GM19395 (cell line): ENCODE results near the gene GCGR.

Source experiments
- ATAC-seq: cut with Tn5 transposase; IDR thresholded peaks from one replicate; pipeline ENCODE4 v1.9.1; 2021; ENCODE audit warnings: mild to moderate bottlenecking, moderate library complexity; ENCODE audit not compliant: unreplicated experiment

GCGR gene

DNA sequence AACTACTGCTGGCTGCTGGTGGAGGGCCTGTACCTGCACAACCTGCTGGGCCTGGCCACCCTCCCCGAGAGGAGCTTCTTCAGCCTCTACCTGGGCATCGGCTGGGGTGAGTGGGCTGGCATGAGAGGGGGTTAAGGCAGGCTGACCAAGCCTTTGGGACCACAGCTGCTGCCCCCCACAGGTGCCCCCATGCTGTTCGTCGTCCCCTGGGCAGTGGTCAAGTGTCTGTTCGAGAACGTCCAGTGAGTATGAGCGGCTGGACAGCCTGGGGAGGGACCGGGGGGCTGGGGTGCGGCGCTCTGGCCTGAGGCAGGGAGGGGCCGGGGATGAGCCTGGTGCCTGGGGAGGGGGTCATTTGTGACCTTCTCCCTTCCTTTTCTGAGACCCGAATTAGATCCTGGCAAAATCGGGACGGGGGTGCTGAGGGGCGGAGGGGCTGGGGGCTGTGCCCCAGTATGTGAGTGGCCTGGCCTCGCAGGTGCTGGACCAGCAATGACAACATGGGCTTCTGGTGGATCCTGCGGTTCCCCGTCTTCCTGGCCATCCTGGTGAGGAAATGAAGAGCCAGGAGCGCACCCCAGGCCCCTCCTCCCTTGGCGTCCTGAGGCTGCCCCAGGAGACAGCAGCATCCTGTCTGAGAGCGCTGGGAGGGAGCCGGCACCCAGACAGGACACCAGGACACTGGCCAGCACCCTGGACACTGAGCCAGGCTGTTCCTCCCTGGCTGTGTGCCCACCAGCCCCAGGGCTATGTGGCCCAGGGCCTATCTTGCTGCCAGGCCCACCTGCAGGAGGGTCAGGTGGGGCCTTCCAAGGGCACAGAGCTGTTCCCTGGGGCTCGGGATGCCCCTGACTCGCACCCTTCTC, 8.0 kb downstream of the GCGR start:
- ATAC-seq, result no peak

- ATAC-seq, result no peak
Observed at GRCh38 chr17:81812571-81813370, 8.8 kb downstream of the GCGR start.

GRCh38 chr17:81813371-81813684, 9.4 kb downstream of the GCGR start:
- ATAC-seq, result no peak

GRCh38 chr17:81813861-81814683, 10.1 kb downstream of the GCGR start:
- ATAC-seq, result no peak

DNA sequence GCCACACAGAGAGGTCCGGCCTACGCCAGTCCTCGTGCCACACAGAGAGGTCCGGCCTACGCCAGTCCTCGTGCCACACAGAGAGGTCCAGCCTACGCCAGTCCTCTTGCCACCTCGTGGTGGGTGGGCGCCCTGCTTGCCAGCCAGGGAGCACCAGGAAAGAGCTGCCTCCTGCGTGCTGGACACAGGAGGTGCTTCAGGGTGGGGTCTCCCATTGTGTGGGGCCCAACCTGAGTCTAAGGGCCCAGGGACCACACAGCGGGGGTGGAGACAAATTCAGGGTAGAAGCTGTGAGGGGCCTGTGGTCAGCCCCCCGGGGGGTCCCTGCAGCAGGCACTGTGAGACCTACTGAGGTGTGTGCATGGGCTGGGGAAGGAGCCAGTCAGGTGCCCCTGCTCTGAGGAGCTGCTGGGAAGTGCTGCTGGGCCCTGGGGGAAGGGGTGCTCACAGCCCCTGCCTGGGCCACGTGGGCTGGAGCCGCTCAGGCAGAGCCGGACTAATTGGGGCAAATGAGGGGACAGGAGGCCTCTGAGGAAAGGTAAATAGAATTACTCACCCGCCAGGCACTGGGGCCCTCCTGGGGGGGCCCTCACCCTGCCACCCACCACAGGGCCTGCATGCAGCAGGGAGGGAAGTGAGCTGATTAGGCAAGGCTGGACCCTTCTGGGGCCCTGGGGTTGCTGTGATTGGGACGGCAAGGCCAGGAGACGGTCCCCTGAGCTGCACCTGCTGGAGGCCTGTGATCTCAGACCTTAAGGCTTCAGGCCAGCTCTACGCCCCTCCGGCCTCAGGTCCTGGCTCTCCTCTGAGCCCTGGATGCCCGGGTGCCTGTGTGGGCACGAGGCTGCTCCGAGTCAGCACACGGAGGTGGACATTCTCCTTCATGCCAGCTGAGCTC, 11.0 kb downstream of the GCGR start:
- ATAC-seq, result no peak

GRCh38 chr17:81815646-81815986, 11.7 kb downstream of the GCGR start:
- no peak for ATAC-seq

DNA sequence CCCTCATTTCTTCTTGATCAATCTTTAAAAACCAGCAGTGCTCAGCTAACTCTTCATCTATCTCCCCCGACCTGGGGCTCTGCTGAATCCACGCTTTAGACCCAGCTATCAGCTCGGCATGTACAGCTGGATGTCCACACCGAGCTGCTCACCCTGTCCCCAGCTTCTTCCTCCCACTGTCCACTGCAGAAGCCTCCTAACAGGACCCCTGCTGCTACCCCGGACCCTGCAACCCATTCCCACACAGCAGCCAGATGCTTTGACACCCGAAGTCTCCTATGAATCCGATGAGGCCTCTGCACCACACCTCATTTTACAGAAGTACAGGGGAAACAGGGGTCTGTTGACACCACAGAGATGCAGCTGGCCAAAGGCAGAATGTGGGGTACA, 13.8 kb downstream of the GCGR start:
- ATAC-seq, result no peak

- no peak for ATAC-seq
Observed at GRCh38 chr17:81819708-81820107, 15.8 kb downstream of the GCGR start.

DNA sequence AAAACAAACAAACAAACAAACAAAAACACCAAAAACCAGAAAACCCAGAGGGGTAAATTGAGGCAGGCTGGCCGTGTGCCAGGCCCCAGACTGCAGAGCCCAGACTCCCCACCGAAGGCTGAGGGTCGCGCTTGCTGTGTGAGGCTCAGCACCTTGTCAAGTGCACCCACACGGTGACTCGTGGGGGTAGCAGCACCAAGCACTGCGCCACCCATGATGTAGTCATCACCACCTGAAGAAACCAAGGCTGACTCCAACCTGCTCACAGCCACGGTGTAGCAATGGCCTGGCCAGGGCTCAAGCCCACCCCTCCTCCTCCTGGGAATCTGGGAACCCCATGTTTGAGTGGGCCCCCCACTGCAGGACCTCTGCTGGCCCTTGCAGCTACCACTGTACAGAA, 17.2 kb downstream of the GCGR start:
- ATAC-seq, result no peak

- ATAC-seq, result no peak
Observed at GRCh38 chr17:81821603-81822311, 17.8 kb downstream of the GCGR start.

- ATAC-seq, result no peak
Observed at GRCh38 chr17:81822312-81822637, 18.3 kb downstream of the GCGR start.

GRCh38 chr17:81822996-81823819, 19.3 kb downstream of the GCGR start:
- no peak for ATAC-seq

DNA sequence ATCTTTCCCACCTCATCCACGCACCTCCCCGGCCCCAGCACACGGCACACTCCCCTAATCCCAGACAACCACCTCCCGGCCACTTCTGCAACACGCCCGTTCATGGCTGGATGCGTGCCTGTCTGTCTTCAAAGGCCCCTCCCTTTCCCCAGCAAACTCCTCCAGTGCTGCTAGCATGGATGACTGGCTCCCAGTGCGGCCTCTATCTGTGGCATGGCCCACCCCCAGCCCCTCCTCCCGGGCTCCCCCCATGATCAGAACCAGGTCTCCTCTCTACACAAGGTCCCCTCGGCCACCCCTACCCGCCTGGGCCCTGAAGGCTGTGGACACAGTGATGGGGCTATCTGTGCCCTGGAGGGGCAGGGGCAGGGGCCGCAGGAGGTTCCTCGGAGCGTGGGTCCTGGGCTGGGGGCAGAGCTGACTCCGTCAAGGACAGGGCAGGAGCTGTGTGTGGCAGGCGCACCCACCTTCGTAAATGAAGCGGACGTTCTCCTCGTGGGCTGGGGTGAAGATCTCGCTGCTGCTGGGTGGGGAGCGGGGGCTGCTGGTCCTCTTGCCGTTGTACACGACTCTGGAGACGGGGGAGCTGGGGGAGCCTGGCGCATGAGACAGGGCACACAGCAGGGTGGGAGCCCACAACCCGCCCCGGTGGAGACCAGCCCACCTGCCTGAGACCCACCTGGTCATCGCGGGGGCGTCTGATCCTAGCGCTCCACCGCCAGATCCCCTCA, 20.0 kb downstream of the GCGR start:
- no peak for ATAC-seq

- no peak for ATAC-seq
Observed at GRCh38 chr17:81824595-81824994, 20.6 kb downstream of the GCGR start.

- no peak for ATAC-seq
Observed at GRCh38 chr17:81825841-81826466, 22.0 kb downstream of the GCGR start.

DNA sequence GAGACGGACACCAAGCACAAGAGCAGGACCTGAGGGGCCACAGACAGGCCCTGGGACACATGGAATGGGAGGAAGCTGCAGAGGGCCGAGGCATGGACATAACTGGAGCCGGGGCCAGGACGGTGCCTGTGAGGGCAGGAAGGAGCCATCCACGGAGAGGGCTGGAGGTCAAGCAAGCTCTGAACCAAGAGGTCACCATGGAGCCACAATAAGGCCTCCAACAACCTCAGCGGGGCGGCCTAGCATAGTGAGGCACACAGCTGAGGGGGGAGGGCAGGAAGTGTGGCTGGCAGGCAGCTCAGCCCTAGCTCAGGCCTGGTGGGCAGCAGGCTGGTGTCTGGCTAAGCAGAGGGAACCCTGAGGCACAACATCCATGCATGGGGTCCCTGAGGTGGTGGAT, 24.7 kb downstream of the GCGR start:
- no peak for ATAC-seq

DNA sequence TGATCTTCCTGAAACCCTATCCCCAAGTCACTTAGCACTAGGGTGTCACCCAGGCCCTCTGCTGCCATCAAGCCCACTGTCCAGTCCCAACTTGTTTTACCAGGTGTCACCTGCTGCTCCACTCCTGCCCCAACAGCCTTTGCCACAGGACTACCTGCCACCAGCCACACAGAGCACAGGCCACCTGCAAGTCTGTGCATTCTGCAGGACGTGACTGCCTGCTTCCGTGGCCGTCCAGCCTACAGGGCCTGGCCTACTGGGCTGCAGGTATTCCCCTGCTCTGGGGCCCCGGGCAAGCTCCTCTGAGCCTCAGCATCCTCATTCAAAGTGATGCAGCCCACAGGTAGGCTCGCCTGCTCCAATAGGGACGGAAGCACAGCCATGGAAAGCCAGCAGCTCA, 25.9 kb downstream of the GCGR start:
- no peak for ATAC-seq

- no peak for ATAC-seq
Observed at GRCh38 chr17:81831563-81831956, 27.6 kb downstream of the GCGR start.
